Activated CD8-positive, alpha-beta memory T cell treated with anti-CD3 and anti-CD28 coated beads, Interleukin-2, amount 50 U/mL, for 48 hours (primary cell): ENCODE results near the gene ANHX.

ENCODE experiments used
- DNase-seq: peaks from one replicate; pipeline ENCODE4 v3.0.0-alpha.2; 2020

The ANHX gene

GRCh38 chr12:133202493-133203343, 33.0 kb downstream of the ANHX start:
- no peak for DNase-seq

- no peak for DNase-seq
Observed at GRCh38 chr12:133201888-133202287, 33.8 kb downstream of the ANHX start.

DNA sequence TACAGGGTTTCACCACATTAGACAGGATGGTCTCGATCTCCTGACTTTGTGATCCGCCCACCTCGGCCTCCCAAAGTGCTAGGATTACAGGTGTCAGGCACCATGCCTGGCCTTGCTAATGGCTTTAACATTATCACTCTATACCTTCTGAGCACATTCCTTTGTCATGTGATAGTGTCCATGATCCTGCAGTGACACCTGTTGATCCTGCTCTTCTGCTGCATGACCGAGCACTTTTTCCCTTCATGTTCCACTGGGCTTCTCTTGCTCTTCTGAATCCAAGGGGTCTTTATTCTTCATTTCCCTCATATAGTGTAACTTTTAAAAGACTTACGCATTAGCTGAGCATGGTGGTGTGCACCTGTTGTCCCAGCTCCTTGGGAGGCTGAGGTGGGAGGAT, 42.8 kb downstream of the ANHX start:
- DNase-seq = no peak

GRCh38 chr12:133190176-133190575, 45.5 kb downstream of the ANHX start:
- DNase-seq = no peak

GRCh38 chr12:133181238-133181959, 54.3 kb downstream of the ANHX start, which contains the start of gene ZNF268:
ZNF268 (plus strand) TSS chr12:133181495; CDS start chr12:133181998, 503 bp downstream.
- DNase-seq = peak; percentile 96

DNA sequence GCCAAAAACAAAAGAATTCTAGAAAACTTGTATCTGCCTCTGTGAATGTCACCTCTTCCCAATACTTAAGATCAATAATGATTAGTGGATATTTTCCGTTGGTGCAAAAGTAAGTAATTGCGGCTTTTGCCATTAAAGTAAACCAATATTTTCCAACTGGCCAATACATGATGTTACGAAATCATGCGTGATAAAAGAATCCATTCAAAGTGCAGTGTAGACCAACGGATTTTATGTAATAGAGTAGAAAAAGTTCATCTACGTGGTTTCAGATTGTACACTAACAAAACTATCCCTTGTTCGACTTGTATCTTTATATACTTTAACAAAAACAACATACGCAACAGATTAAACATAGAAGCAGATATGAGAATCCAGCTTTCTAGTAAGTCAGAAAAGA, 55.0 kb downstream of the ANHX start:
- DNase-seq = no peak

GRCh38 chr12:133174901-133175300, 60.8 kb downstream of the ANHX start:
- DNase-seq = no peak

- DNase-seq = no peak
Observed at GRCh38 chr12:133172491-133172890, 63.2 kb downstream of the ANHX start.
